Type B pancreatic cell (in vitro differentiated cells): ENCODE measurements around the gene FCHSD2. TPM values are rescaled to one million over a fixed set of nuclear protein-coding genes. Genes with fewer than 3 reads are reported as not detected.

Source experiments
- DNase-seq: peaks from one replicate; pipeline ENCODE4 v3.0.0; 2021; ENCODE audit warnings: mixed read lengths; ENCODE audit not compliant: unreplicated experiment; ENCODE audit errors: extremely low spot score
- H3K27ac Mint-ChIP-seq: 2 replicates; pipeline ENCODE4 v1.8.0; 2021; ENCODE audit warnings: mild to moderate bottlenecking, mixed read lengths
- H3K27me3 Mint-ChIP-seq: 2 replicates; pipeline ENCODE4 v1.8.0; 2021; ENCODE audit warnings: mixed read lengths
- H3K36me3 Mint-ChIP-seq: 2 replicates; pipeline ENCODE4 v1.8.0; 2021; ENCODE audit warnings: mixed read lengths
- H3K4me1 Mint-ChIP-seq: one replicate; pipeline ENCODE4 v1.8.0; 2021; ENCODE audit warnings: mixed read lengths; ENCODE audit not compliant: unreplicated experiment
- H3K4me3 Mint-ChIP-seq: 2 replicates; pipeline ENCODE4 v1.8.0; 2021; ENCODE audit warnings: mild to moderate bottlenecking, mixed read lengths
- H3K9me3 Mint-ChIP-seq: 2 replicates; pipeline ENCODE4 v1.8.0; 2021; ENCODE audit warnings: mixed read lengths
- long read RNA-seq: library from polyadenylated mRNA; unstranded; transcript quantifications from one replicate; pipeline ENCODE4 v2.0.0, GENCODE V29; 2020
- total RNA-seq: library from RNA; stranded (reverse); gene quantifications from 2 replicates; pipeline ENCODE4 v1.2.1, GENCODE V29; 2021; ENCODE audit warnings: low replicate concordance
- TF ChIP-seq, protein P1 (sequence below): fragments of 200-600 bp; sonication (generic); conservative IDR thresholded peaks from 2 replicates; pipeline ENCODE4 v1.5.0; 2021; ENCODE audit warnings: antibody characterized with exemption, mild to moderate bottlenecking

Gene FCHSD2
- 30.8 and 32.0 TPM in 2 replicates for total RNA-seq
- long read RNA-seq, partial matches to known transcripts: 3 of 7 reads
- long read RNA-seq, other reads (novel, unspliced or antisense): 3 of 7 reads

DNA sequence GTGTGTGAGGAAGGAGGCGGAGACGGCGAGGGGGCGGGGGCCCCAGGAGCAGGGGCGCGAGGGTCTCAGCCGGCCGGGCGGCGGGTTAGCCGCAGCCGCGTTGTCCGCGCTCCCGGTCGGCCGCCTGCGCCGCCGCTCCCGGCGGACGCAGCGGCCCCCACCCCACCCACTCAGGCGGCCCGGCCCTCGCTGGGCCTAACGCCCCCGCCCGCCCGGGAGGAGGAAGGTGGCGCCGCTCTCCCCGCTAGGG lies at the start of gene FCHSD2:
FCHSD2 (minus strand) TSS at position 191 of the 250 bp plus-strand sequence. CDS start 441 bp downstream, outside the sequence.
- peaks cover 11% of the 10 kb centered on the region for H3K36me3 Mint-ChIP-seq
- DNase-seq: no peak
- H3K9me3 Mint-ChIP-seq: no peaks in the 10 kb centered on the region
- peak within 1 kb of the TSS; percentile 89 for H3K27ac Mint-ChIP-seq
- peak within 1 kb of the TSS; percentile 95 for H3K4me3 Mint-ChIP-seq
- no peaks in the 10 kb centered on the region for H3K27me3 Mint-ChIP-seq
- peaks cover 30% of the 10 kb centered on the region for H3K4me1 Mint-ChIP-seq
- TF ChIP-seq, protein P1, sequence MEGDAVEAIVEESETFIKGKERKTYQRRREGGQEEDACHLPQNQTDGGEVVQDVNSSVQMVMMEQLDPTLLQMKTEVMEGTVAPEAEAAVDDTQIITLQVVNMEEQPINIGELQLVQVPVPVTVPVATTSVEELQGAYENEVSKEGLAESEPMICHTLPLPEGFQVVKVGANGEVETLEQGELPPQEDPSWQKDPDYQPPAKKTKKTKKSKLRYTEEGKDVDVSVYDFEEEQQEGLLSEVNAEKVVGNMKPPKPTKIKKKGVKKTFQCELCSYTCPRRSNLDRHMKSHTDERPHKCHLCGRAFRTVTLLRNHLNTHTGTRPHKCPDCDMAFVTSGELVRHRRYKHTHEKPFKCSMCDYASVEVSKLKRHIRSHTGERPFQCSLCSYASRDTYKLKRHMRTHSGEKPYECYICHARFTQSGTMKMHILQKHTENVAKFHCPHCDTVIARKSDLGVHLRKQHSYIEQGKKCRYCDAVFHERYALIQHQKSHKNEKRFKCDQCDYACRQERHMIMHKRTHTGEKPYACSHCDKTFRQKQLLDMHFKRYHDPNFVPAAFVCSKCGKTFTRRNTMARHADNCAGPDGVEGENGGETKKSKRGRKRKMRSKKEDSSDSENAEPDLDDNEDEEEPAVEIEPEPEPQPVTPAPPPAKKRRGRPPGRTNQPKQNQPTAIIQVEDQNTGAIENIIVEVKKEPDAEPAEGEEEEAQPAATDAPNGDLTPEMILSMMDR: no peak

DNA sequence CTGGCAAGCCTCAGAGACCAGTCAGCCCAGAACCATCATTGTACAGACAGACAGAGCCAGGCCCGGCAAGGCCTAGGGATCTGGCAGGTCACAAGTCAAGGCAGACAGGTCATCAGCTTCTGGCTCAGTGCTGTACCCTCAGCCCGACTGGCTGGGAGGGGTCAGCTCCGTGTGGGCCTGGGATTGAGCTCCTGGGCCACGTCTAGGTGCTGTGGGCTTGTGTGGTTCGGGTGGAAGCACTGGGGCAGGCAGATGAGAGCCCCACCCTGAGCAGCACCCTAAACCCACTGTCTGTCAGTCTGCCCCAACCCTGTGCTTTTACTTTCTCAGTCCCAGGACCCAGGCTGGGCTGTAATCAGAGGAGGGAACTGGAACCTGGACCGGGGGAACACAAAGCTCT lies 49.0 kb upstream of the FCHSD2 start:
- Mint-ChIP-seq H3K4me3 (peak overlapping the region; percentile 51), H3K27me3 (no peaks in the 10 kb centered on the region), H3K4me1 (peaks cover 12% of the 10 kb centered on the region), H3K36me3 (no peaks in the 10 kb centered on the region), H3K9me3 (no peaks in the 10 kb centered on the region), H3K27ac (peak overlapping the region; percentile 46)
- DNase-seq: no peak
- TF ChIP-seq, protein P1: no peak

DNA sequence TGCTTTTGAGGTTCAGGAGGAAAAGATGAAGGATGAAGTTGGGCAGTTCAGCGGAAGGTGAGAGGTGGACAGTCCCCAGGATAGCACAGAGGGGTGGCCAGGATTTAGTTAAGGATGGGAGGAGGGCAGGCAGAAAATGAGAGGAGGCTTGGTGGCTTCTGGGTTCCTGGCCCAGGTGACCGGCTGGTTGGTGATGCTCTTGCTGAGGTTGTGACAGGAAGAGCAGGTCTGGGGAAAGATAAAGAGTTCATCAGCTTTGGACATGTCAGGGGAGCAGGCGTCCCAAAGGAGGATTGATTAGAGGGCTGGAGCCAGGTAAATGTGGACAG lies 48.4 kb upstream of the FCHSD2 start:
- Mint-ChIP-seq H3K9me3 (no peaks in the 10 kb centered on the region), H3K27me3 (no peaks in the 10 kb centered on the region), H3K4me1 (peaks cover 12% of the 10 kb centered on the region), H3K27ac (peak overlapping the region; percentile 46), H3K36me3 (no peaks in the 10 kb centered on the region), H3K4me3 (no peak overlapping the region)
- no peak for DNase-seq
- TF ChIP-seq, protein P1: no peak

DNA sequence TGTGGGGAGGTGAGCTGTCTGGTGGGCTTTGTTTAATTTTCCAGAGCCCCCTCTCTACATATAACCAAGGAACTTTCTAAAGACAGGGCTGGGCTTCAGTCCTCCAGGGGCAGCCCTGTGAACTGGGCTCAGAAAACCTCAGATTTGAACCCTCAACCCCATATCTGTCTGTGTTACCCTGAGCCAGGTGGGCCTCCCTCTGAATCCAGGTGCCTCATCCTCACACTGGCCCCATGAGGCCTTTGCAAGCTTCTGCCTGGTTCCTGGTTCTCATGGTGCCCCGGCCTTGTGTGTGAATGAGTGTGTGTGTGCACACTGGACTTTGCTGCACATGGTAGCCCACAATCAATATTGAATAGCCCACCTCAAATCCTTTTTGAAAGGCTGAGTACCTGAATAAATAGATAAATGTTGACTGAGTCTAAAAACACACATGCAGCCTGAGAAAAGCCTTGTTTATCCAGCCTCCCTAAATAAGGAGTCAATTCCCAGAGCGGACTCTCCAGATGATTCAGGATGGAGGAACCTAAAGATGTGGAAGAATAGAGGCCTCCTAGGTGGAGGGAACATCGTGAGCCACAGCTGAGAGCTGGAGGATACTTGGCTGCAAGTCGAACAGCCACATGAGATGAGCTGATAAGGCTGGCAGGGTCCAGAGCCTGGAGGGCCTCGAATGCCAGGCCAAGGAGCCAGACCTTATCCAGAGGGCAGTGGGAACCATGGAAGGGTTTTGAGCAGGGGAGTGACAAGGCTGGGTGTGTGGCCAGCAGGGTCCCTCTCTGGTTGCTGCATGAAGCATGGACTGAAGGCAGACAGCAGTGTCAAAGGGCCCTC lies 47.8 kb upstream of the FCHSD2 start:
- no peaks in the 10 kb centered on the region for H3K9me3 Mint-ChIP-seq
- no peak overlapping the region for H3K4me3 Mint-ChIP-seq
- H3K36me3 Mint-ChIP-seq: no peaks in the 10 kb centered on the region
- no peak for DNase-seq
- H3K4me1 Mint-ChIP-seq: peaks cover 17% of the 10 kb centered on the region
- peak overlapping the region; percentile 46 for H3K27ac Mint-ChIP-seq
- no peaks in the 10 kb centered on the region for H3K27me3 Mint-ChIP-seq
- TF ChIP-seq, protein P1: no peak

DNA sequence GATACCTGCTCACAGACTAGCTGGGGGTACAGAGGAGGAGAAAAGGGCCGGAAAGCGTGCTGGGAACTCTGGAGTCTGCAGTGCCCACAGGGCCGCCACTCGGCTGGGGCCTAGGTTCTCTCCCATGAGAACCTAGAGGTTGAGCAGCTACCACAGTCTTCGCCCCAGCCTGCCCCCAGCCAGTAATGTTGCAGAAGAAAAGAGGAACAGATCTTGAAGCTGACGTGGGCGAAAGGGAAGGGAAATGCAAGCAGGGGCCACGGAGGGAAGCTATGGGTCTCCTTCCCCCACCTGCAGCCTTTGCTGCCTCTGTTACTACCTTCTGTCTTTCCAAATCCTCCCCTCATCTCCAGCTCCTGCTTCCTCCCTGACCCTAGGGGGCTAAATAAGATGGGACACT lies 47.2 kb upstream of the FCHSD2 start:
- no peaks in the 10 kb centered on the region for H3K27me3 Mint-ChIP-seq
- TF ChIP-seq, protein P1: no peak
- no peak for DNase-seq
- no peaks in the 10 kb centered on the region for H3K36me3 Mint-ChIP-seq
- H3K9me3 Mint-ChIP-seq: no peaks in the 10 kb centered on the region
- no peak overlapping the region for H3K27ac Mint-ChIP-seq
- no peak overlapping the region for H3K4me3 Mint-ChIP-seq
- H3K4me1 Mint-ChIP-seq: peaks cover 18% of the 10 kb centered on the region
